Sigmoid colon (tissue), 7 donors: ENCODE data around the gene PRKCZ. TPM values are rescaled to one million over a fixed set of nuclear protein-coding genes. Genes with fewer than 3 reads are reported as not detected.

Experiments
- DNase-seq: peaks from one replicate; pipeline ENCODE4 v3.0.0-alpha.2; 2019
- H3K27ac ChIP-seq, 4 donors: fragments of 200-600 bp; sonication (generic); one replicate each; pipeline ENCODE4 v1.5.1; 2016 to 2019; ENCODE audit warnings: mild to moderate bottlenecking in 1 of 4
- H3K27me3 ChIP-seq, 3 donors: fragments of 200-600 bp; sonication (generic); one replicate each; pipeline ENCODE4 v1.5.1; 2019; ENCODE audit warnings: mild to moderate bottlenecking in 1 of 3
- H3K36me3 ChIP-seq, 4 donors: fragments of 200-600 bp; sonication (generic); one replicate each; pipeline ENCODE4 v1.5.1; 2016 to 2019
- H3K4me1 ChIP-seq, 4 donors: fragments of 200-600 bp; sonication (generic); one replicate each; pipeline ENCODE4 v1.5.1; 2017 to 2019
- H3K4me3 ChIP-seq, 4 donors: fragments of 200-600 bp; sonication (generic); one replicate each; pipeline ENCODE4 v1.5.1; 2017 to 2019; ENCODE audit warnings: mild to moderate bottlenecking in 2 of 4, moderate library complexity in 1 of 4
- H3K9me3 ChIP-seq, 4 donors: fragments of 200-600 bp in 3 of 4; sonication (generic) in 3 of 4; one replicate each; pipeline versions ENCODE4 v1.5.1 to v1.6.1; 2013 to 2019
- CTCF ChIP-seq, 4 experiments: fragments of 450-650 bp in 3 of 4; fragments of 200-600 bp in 1 of 4; IDR thresholded peaks; one replicate each; pipeline ENCODE4 v1.5.1; 2016 to 2019; ENCODE audit warnings: antibody characterized with exemption in 4 of 4, mild to moderate bottlenecking in 3 of 4, moderate library complexity in 2 of 4
- EP300 ChIP-seq, 4 donors: sonication (generic); formaldehyde crosslinking; IDR thresholded peaks; one replicate each; pipeline ENCODE4 v1.6.1; 2017; ENCODE audit warnings: antibody characterized with exemption in 4 of 4
- POLR2A ChIP-seq, 2 donors: fragments of 450-650 bp; IDR thresholded peaks; one replicate each; pipeline ENCODE4 v1.6.1; 2016; ENCODE audit warnings: antibody characterized with exemption in 2 of 2, mild to moderate bottlenecking in 2 of 2, moderate library complexity in 2 of 2
- POLR2AphosphoS5 ChIP-seq, 4 donors: sonication (generic); formaldehyde crosslinking; IDR thresholded peaks; one replicate each; pipeline ENCODE4 v1.6.1; 2017; ENCODE audit warnings: antibody characterized with exemption in 4 of 4
- WGBS, 2 donors: extraction: QIAGEN DNeasy Blood & Tissue Kit; methylation state at CpG; one replicate each; pipeline ENCODE4 v1.1.7; 2013; 5-methylcytosine and 5-hydroxymethylcytosine counted together
- intact Hi-C: fragments of 100-400 bp; cut with DNase I; formaldehyde crosslinking; loops from one replicate; pipeline ENCODE4 v1.15.1; 2023
- polyA plus RNA-seq, 3 donors: library from polyadenylated mRNA; stranded (reverse); fragments of 200-250 nt; gene quantifications; one replicate each; pipeline ENCODE4 v1.2.3, GENCODE V29; 2013
- total RNA-seq, 4 donors: library from RNA; depleted of rRNA; stranded (reverse); fragments of >200 nt; gene quantifications; one replicate each; pipeline ENCODE4 v1.1.0, GENCODE V29; 2016
- donor health status: healthy with polysubstance abuse.
- donor health status: Bipolar disorder and iron deficiency.
- donor health status: healthy.

Gene PRKCZ
- total and polyA plus RNA-seq, 7 donors, result 1.4 to 52.9 (median 4.8) TPM

GRCh38 chr1:2039251-2039650 lies 11.0 kb upstream of the PRKCZ start:
- Histone ChIP-seq H3K4me3 (no peak overlapping the region), H3K9me3 (peaks cover 0 to 2% (median 0%) of the 10 kb centered on the region in 4 donors), H3K4me1 (peaks cover 0 to under 1% (median 0%) of the 10 kb centered on the region in 4 donors), H3K27me3 (peaks cover 0 to 27% (median 5%) of the 10 kb centered on the region in 3 donors), H3K36me3 (no peaks in the 10 kb centered on the region), H3K27ac (no peak overlapping the region)
- intact Hi-C loops, result no loop called here
- TF ChIP-seq EP300 (IDR thresholded peaks at IDR 0.05) (no peak), CTCF (IDR thresholded peaks at IDR 0.05) (no peak), POLR2A (IDR thresholded peaks at IDR 0.05) (no peak)
- 81 to 84% methylated on average over 8 of the region's 8 CpGs for WGBS, 2 donors
- no peak for DNase-seq

- H3K27ac ChIP-seq, result no peak overlapping the region
- no peak overlapping the region for H3K4me3 ChIP-seq
- H3K4me1 ChIP-seq, result peaks cover 0 to 19% (median 12%) of the 10 kb centered on the region in 4 donors
- peaks cover 6 to 36% (median 19%) of the 10 kb centered on the region in 3 donors for H3K27me3 ChIP-seq
- WGBS, 2 donors, result 83 to 84% methylated on average over 15 of the region's 15 CpGs
- H3K9me3 ChIP-seq, result peaks cover 0 to 2% (median 0%) of the 10 kb centered on the region in 4 donors
- no peak for TF ChIP-seq POLR2A (IDR thresholded peaks at IDR 0.05)
- no peak for TF ChIP-seq CTCF (IDR thresholded peaks at IDR 0.05)
- no peak for TF ChIP-seq EP300 (IDR thresholded peaks at IDR 0.05)
- TF ChIP-seq POLR2AphosphoS5 (IDR thresholded peaks at IDR 0.05), result no peak
- H3K36me3 ChIP-seq, result no peaks in the 10 kb centered on the region
- intact Hi-C loops, result no loop called here
- DNase-seq, result no peak
Observed at GRCh38 chr1:2041305-2041704, 8.9 kb upstream of the PRKCZ start.

GRCh38 chr1:2041887-2042286 lies 8.3 kb upstream of the PRKCZ start:
- Histone ChIP-seq H3K4me1 (peaks cover 0 to 23% (median 12%) of the 10 kb centered on the region in 4 donors), H3K27ac (no peak overlapping the region), H3K27me3 (peaks cover 6 to 38% (median 23%) of the 10 kb centered on the region in 3 donors), H3K9me3 (peaks cover 0 to 2% (median 0%) of the 10 kb centered on the region in 4 donors), H3K4me3 (no peak overlapping the region), H3K36me3 (no peaks in the 10 kb centered on the region)
- DNase-seq, result no peak
- WGBS, 2 donors, result 80 to 89% methylated on average over 4 of the region's 4 CpGs
- intact Hi-C loops, result no loop called here
- TF ChIP-seq EP300 (IDR thresholded peaks at IDR 0.05) (no peak), POLR2A (IDR thresholded peaks at IDR 0.05) (no peak), CTCF (IDR thresholded peaks at IDR 0.05) (no peak), POLR2AphosphoS5 (IDR thresholded peaks at IDR 0.05) (no peak)

- no peak for DNase-seq
- H3K9me3 ChIP-seq, result peaks cover 0 to 2% (median 0%) of the 10 kb centered on the region in 4 donors
- no peak overlapping the region for H3K4me3 ChIP-seq
- TF ChIP-seq EP300 (IDR thresholded peaks at IDR 0.05) (no peak), POLR2A (IDR thresholded peaks at IDR 0.05) (no peak), CTCF (IDR thresholded peaks at IDR 0.05) (no peak), POLR2AphosphoS5 (IDR thresholded peaks at IDR 0.05) (no peak)
- no peak overlapping the region for H3K27ac ChIP-seq
- no peaks in the 10 kb centered on the region for H3K36me3 ChIP-seq
- H3K4me1 ChIP-seq, result peaks cover 0 to 23% (median 12%) of the 10 kb centered on the region in 4 donors
- 22 to 63% methylated on average over 41 of the region's 41 CpGs for WGBS, 2 donors
- peaks cover 6 to 47% (median 35%) of the 10 kb centered on the region in 3 donors for H3K27me3 ChIP-seq
- intact Hi-C loops, result no loop called here
Observed at GRCh38 chr1:2042830-2043773, 7.1 kb upstream of the PRKCZ start.
